AG10803 (cell line): ENCODE results near the gene NELL1.

Experiments used
- DNase-seq: peaks from one replicate; pipeline ENCODE4 v3.0.0; 2010; ENCODE audit warnings: low read depth
- H3K4me3 ChIP-seq: 2 replicates; pipeline ENCODE4 v1.5.1; 2011; ENCODE audit warnings: mild to moderate bottlenecking, low read length, control low read depth
- TF ChIP-seq, protein P1 (sequence below): conservative IDR thresholded peaks from 2 replicates; pipeline ENCODE4 v1.5.1; 2011; ENCODE audit warnings: mild to moderate bottlenecking, low read length, control low read depth, inconsistent platforms

Gene NELL1

DNA sequence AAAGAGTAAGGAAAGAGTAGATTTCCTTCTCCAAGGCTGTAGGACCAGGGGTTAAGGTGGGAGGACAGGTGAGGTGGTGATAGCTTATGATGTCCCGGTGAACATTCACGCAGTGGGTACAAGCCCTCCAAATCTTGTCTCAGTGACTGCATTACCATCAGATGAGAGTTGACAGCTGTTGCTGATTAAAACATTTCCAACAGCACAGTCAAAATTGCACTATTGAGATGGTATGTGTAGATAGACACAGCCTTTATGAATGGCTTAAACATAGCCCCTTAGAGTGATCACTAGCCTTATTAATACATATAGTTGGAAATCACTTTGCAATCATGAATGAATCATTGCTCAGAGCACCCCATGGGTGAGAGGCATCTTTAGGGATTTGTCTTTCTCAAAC lies 7.3 kb downstream of the NELL1 start:
- DNase-seq: no peak
- H3K4me3 ChIP-seq: no peak overlapping the region
- TF ChIP-seq, protein P1, sequence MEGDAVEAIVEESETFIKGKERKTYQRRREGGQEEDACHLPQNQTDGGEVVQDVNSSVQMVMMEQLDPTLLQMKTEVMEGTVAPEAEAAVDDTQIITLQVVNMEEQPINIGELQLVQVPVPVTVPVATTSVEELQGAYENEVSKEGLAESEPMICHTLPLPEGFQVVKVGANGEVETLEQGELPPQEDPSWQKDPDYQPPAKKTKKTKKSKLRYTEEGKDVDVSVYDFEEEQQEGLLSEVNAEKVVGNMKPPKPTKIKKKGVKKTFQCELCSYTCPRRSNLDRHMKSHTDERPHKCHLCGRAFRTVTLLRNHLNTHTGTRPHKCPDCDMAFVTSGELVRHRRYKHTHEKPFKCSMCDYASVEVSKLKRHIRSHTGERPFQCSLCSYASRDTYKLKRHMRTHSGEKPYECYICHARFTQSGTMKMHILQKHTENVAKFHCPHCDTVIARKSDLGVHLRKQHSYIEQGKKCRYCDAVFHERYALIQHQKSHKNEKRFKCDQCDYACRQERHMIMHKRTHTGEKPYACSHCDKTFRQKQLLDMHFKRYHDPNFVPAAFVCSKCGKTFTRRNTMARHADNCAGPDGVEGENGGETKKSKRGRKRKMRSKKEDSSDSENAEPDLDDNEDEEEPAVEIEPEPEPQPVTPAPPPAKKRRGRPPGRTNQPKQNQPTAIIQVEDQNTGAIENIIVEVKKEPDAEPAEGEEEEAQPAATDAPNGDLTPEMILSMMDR: no peak

DNA sequence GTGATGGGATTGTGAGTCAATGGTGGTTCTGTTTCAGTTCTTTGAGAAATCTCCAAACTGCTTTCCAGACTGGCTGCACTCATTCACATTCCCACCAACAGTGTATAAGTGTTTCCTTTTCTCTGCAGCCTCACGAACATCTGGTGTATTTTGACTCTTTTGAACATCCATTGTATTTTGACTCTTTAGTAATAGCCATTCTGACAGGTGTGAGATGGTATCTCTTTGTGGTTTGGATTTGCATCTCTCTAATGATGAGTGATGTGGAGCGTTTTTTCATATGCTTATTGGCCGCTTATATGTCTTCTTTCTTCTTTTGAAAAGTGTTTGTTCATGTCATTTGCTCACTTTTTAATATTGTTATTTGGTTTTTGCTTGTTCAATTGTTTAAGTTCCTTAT lies 19.4 kb downstream of the NELL1 start:
- DNase-seq: no peak
- H3K4me3 ChIP-seq: no peak overlapping the region
- TF ChIP-seq, protein P1: no peak

DNA sequence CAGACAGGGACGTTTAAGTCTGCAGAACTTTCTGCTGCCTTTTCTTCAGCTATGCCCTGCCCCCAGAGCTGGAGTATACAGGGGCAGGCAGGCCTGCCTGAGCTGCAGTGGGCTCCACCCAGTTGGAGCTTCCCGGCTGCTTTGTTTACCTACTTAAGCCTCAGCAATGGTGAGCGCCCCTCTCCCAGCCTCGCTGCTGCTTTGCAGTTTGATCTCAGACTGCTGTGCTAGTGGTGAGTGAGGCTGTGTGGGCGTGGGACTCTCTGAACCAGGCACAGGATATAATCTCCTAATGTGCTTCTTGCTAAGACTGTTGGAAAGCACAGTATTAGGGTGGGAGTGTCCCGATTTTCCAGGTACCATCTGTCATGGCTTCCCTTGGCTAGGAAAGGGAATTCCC lies 38.5 kb downstream of the NELL1 start:
- H3K4me3 ChIP-seq: no peak overlapping the region
- TF ChIP-seq, protein P1: no peak

DNA sequence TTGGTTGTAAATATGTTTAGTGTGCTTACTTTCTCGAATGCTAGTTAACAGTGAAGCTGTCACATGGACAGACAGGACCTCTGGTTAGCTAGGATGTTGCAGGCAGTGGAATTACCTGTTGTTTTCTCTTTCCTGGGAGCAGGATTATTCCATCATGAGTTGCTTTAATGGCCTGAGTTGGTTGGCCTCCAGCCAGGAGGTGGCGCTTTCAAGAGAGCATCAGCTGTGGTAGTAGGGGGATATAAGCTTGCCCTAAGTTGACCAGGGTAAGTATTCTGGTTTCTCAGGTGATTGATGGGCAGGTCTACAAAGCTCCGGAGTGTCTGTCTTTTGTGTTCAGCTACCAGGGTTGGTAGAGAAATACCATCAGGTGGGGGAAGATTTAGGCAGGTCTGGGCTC lies 43.5 kb downstream of the NELL1 start:
- TF ChIP-seq, protein P1: no peak
- DNase-seq: no peak
- H3K4me3 ChIP-seq: no peak overlapping the region

More for the DNA sequence above, 38.5 kb downstream of the NELL1 start:
- no peak for DNase-seq

DNA sequence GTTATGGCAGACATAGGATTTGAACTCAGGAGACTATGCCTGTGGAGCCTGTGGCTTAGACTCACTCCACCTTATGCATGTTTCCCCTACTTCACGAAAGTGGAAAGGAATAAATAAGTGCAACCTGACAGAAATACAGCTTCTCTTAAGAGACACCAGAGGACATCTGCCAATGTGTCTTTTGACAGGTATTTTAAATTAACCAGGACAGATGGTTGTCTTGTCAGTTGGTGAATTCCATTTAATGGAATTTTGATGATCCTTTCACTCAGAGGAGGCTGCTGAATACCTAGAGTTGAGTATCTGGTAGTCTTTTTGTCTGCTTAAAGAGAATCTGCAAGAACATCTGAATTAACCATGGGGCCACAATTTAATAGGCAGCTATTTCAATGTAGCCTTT lies 46.1 kb downstream of the NELL1 start:
- H3K4me3 ChIP-seq: no peak overlapping the region
- no peak for DNase-seq
- TF ChIP-seq, protein P1: no peak

DNA sequence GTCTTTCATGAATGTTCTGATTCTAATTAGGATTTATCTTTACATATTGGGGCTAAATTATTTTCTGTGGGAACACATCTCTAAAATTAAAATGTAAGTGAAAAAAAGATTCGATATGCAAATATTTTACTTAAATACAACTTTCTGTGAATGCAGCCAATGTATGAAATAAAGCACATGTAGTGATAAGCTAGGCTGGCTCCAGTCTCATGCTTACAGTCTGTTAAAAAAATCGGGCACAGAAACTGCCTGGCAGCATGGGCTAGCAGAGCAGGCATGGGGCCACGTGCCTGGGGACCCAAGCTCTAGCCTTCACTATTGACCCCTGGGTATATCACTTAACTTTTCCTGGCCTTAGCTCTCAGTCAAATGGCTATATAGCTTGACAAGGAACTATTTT lies 46.5 kb downstream of the NELL1 start:
- TF ChIP-seq, protein P1: no peak
- H3K4me3 ChIP-seq: no peak overlapping the region
- no peak for DNase-seq

DNA sequence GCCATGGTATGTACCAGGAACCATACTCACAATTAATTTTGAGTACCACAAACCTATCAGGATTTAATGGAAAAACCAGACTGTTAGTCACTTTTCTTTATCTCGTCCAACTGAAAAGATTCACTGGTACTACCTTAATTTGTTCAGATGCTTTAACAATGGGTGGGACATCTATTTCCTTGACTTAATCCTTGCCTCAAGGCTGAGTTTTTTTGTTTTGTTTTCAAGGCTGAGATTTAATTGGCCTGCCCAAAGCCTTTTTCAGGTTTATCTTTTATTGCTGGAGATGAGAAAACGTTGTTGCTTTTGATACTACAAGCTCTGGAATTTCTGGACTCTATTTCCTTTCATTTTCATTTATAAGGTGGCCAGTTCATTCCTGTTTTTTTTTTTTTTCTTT lies 50.4 kb downstream of the NELL1 start:
- H3K4me3 ChIP-seq: no peak overlapping the region
- TF ChIP-seq, protein P1: no peak
- no peak for DNase-seq
